Immature natural killer cell (primary cell): Measurements from ENCODE around the gene MUC5B. TPM values are rescaled to one million over a fixed set of nuclear protein-coding genes. Genes with fewer than 3 reads are reported as not detected.

Experiments used
- DNase-seq, 3 donors: peaks; one replicate each; pipeline ENCODE4 v3.0.0; 2022; ENCODE audit warnings: mixed read lengths in 1 of 3
- H3K27ac Mint-ChIP-seq, 6 donors: one replicate each; pipeline ENCODE4 v1.8.0; 2020; ENCODE audit warnings: mixed read lengths in 6 of 6, mild to moderate bottlenecking in 5 of 6, inconsistent platforms in 4 of 6, moderate library complexity in 3 of 6
- H3K27me3 Mint-ChIP-seq, 3 donors: one replicate each; pipeline ENCODE4 v1.8.0; 2020 to 2021; ENCODE audit warnings: low read depth in 3 of 3, mild to moderate bottlenecking in 3 of 3, mixed read lengths in 3 of 3, moderate library complexity in 3 of 3, inconsistent platforms in 1 of 3
- H3K36me3 Mint-ChIP-seq, 3 donors: one replicate each; pipeline ENCODE4 v1.8.0; 2020; ENCODE audit warnings: mixed read lengths in 3 of 3, inconsistent platforms in 2 of 3, mild to moderate bottlenecking in 2 of 3
- H3K4me1 Mint-ChIP-seq, 2 donors: one replicate each; pipeline ENCODE4 v1.8.0; 2020; ENCODE audit warnings: inconsistent platforms in 2 of 2, mild to moderate bottlenecking in 2 of 2, mixed read lengths in 2 of 2, moderate library complexity in 1 of 2
- H3K4me3 Mint-ChIP-seq, 5 donors: one replicate each; pipeline ENCODE4 v1.8.0; 2020; ENCODE audit warnings: mild to moderate bottlenecking in 5 of 5, mixed read lengths in 5 of 5, inconsistent platforms in 3 of 5, moderate library complexity in 3 of 5
- H3K9me3 Mint-ChIP-seq, 6 donors: one replicate each; pipeline ENCODE4 v1.8.0; 2020; ENCODE audit warnings: mild to moderate bottlenecking in 6 of 6, mixed read lengths in 6 of 6, inconsistent platforms in 4 of 6, moderate library complexity in 3 of 6
- polyA plus RNA-seq, 3 donors: library from polyadenylated mRNA; unstranded; fragments of 300-500 nt; fragmentation: Illumina TruSeq; gene quantifications; one replicate each; pipeline ENCODE4 v1.2.3, GENCODE V29; 2021

MUC5B gene
- polyA plus RNA-seq, 3 donors from 2014 or later, result not detected

DNA sequence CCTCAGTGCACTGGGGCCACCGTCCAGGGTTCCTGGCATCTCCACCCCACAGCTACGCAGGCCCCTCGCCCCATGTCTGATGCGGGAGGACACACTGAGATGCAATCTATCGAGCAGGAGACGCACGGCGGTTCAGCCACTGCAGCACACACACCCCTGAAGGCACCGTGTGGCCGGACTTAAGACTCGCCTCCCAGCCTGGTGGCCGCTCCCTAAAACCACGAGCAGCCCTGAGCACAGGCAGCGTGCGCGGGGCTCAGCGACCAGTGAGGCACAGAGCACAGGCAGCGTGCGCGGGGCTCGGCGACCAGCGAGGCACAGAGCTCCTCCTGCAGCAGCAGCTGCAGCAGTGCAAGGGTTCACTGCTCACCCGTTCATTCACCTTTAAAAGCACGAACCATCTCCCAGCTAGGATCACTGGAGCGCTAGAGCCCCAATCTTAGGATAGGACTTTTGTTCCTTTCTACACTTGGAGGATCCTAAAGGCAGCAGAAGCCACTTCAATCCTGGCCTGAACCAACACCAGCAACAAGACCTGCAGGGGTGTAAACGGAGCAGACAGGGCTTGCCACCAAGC lies 55.2 kb downstream of the MUC5B start:
- Mint-ChIP-seq H3K27me3 (peaks cover 0 to 2% (median 0%) of the 10 kb centered on the region in 3 donors), H3K27ac (no peak overlapping the region), H3K36me3 (peaks cover 0 to 9% (median 8%) of the 10 kb centered on the region in 3 donors), H3K9me3 (no peaks in the 10 kb centered on the region), H3K4me3 (no peak overlapping the region), H3K4me1 (peaks cover 16 to 20% of the 10 kb centered on the region in 2 donors)
- DNase-seq, result no peak

DNA sequence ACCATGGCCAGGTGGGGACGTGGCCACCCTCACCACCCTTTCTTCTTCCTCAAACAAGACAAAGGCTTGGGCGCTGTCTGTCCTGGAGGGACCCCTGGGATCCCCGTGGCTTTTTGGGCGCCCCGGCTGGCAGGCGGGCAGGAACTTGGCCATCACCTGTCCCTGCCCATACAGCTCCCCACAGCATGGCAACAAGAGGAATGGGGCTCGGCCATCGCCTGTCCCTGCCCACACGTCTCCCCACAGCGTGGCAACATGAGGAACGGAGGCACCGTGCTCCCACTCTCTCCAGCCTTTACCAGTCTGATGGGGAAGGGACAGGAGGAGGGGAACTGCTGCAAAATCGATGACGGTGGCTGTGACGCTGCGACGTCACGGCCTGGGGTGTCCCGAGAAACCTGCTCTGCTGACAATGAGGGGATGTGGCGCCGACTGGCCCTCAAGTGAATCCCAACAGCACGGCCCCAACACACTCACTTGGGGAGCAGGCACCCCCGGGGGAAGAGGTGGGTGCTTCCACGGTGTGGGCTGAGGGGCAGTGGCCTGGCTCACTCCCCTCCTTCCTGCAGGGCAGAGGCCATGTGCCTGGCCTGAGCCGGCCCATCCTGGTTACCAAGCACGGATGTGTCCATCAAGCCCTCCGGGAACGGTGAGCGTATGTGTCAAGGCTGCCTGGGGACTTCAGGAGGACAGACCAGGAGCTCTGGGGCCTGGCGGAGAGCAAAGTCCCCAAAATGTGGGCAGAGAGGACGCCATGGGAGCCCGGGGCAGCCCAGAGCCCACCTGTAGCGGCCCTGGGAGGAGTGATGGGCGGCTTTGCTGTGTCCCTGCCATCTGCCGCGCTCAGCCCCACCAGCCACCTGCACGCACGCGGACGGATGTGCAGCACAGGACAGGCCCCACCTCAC lies 56.2 kb downstream of the MUC5B start:
- Mint-ChIP-seq H3K27me3 (peaks cover 0 to 2% (median 0%) of the 10 kb centered on the region in 3 donors), H3K27ac (no peak overlapping the region), H3K36me3 (peaks cover 0 to 13% (median 11%) of the 10 kb centered on the region in 3 donors), H3K4me3 (no peak overlapping the region), H3K9me3 (no peaks in the 10 kb centered on the region), H3K4me1 (peaks cover 16 to 20% of the 10 kb centered on the region in 2 donors)
- no peak for DNase-seq

DNA sequence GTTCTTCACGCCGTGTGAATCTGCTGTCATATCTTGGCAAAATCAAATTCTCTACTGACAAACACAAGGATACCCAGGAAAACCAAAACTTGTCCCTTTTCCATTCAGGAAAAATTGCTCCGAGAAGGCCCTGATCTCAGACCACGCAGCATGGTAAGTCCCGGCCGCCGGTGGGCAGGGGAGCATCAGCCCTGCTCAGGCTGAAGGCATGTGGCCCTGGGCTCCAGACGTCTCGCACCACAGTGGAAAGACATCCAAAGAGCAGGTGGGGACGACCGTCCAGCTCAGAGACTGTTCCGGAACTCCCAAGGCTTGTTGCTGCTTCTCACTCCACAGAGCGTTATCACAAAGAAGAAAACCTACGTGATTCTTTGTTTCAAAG lies 56.8 kb downstream of the MUC5B start:
- H3K27ac Mint-ChIP-seq, result no peak overlapping the region
- H3K4me3 Mint-ChIP-seq, result no peak overlapping the region
- DNase-seq, result no peak
- peaks cover 0 to 13% (median 11%) of the 10 kb centered on the region in 3 donors for H3K36me3 Mint-ChIP-seq
- no peaks in the 10 kb centered on the region for H3K9me3 Mint-ChIP-seq
- peaks cover 0 to 2% (median 0%) of the 10 kb centered on the region in 3 donors for H3K27me3 Mint-ChIP-seq
- peaks cover 16 to 20% of the 10 kb centered on the region in 2 donors for H3K4me1 Mint-ChIP-seq

DNA sequence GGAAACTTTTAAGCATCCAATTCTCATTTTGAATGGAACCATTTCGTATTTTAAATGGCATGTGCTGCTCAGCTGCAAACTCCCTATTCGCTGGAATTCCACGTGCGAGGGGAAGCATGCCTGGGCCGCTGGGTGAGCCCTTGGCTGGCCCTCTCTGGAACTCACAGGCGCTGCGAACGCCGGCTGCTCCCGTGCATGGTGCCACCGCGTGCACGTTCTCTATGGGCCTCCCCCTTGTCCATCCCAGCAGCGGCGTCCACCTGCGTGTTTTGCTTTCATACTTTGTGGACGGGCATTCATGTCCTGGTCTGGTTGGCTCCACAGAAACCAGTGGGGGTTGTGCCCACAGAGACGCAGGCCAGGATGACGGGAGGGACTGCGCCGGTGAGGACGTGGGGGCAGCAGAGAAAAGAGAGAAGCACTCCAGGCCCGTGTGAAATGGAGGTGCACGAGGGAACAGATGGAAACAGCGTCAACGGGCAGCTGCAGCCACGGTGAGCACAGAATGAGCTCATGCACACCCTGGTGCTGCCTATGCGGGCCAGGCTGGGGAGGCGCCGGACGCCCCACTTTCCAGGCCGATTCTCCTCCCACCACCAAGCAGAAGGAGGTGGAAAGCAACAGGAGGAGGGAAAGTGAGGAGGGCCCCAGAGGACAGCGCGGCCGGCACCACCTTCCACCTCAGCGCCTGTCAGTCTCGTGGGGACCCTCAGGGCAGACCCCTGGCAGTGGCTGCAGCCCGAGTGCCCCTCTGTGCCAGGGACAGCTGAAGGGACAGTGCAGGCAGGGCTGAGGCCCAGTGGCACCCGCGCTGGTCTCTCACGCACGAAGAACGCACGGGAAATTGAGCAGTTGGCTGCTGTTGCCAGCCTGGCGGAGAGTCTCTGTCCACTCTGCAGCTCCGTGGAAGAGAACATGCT lies 57.5 kb downstream of the MUC5B start:
- Mint-ChIP-seq H3K27ac (no peak overlapping the region), H3K27me3 (peaks cover 0 to 2% (median 0%) of the 10 kb centered on the region in 3 donors), H3K36me3 (peaks cover 0 to 13% (median 11%) of the 10 kb centered on the region in 3 donors), H3K4me3 (no peak overlapping the region), H3K9me3 (no peaks in the 10 kb centered on the region), H3K4me1 (peaks cover 12 to 18% of the 10 kb centered on the region in 2 donors)
- no peak for DNase-seq

DNA sequence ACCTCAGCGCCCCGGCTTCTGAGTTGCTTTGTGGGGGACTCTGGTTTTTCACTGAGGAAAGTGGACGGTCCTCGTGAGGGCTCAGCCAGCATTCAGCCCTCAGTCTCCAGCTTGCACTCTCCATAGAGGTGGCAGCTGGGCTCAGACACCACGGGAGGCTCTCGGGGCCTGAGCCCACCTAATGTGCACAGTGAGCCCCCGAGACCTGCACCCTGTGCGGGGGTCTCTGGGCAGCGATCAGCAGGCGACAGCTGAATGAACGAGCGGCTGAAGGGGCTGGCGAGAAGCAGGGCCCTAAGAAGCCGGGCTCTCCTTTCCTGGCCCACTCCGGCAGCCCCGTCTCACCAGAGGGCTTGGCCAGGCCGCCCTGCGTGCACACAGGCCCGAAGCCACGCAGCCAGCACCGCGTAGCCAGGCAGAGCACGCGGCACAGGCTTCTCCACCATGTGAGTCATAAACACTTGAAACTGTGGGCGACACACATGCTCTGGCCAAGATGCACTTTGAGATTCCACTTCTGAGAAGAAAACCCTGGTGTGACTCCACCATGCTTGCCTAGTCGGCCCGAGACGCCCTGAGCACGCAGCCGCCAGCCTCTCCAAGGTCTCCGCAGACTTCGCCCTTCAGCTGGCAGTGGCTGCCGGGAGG lies 58.6 kb downstream of the MUC5B start:
- Mint-ChIP-seq H3K4me1 (peaks cover 5 to 7% of the 10 kb centered on the region in 2 donors), H3K36me3 (peaks cover 0 to 13% (median 11%) of the 10 kb centered on the region in 3 donors), H3K4me3 (no peak overlapping the region), H3K9me3 (no peaks in the 10 kb centered on the region), H3K27ac (no peak overlapping the region), H3K27me3 (peaks cover 0 to under 1% (median 0%) of the 10 kb centered on the region in 3 donors)
- no peak for DNase-seq

DNA sequence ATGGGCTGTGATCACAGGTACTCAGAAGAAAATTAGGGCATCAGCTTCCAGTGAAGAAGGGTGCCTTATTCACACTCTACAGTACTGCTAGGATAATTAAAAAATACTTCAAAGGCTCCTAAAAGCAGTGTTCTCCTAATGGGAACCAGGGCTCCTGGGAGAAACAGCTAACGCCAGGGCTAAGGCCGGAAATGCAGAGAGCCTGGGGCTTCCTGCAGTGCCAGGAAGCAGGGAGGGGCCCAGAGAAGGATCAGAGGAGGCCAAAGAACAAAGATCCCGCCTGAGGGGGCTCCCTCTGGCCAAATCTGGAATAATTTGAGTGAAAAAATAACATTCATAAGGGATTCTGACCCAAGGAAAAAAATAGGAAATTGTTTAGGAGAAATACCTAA lies 59.1 kb downstream of the MUC5B start:
- H3K4me1 Mint-ChIP-seq, result peaks cover 5 to 6% of the 10 kb centered on the region in 2 donors
- no peak for DNase-seq
- H3K36me3 Mint-ChIP-seq, result peaks cover 0 to 17% (median 8%) of the 10 kb centered on the region in 3 donors
- no peak overlapping the region for H3K4me3 Mint-ChIP-seq
- H3K9me3 Mint-ChIP-seq, result no peaks in the 10 kb centered on the region
- no peaks in the 10 kb centered on the region for H3K27me3 Mint-ChIP-seq
- no peak overlapping the region for H3K27ac Mint-ChIP-seq

DNA sequence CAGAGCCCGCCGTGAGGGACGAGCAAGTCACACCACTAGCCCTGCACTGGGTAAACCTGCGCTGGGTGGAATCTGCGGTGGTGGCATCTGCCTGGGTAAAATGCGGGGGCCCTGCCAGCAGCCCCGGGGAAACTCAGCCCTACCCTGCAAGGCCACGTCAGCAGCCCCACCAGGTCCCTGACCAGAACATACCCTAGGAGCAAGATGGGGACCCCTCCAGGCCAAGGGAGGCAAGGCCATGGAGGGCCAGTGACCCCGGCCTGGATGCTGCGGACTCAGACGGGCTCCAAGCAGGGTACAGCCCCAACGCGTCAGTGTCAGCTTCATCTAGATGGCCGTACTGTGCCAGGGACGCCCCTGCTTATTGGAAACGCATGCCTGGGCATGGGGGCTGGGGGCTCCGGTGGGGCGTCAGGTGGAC lies 60.2 kb downstream of the MUC5B start:
- Mint-ChIP-seq H3K4me1 (no peaks in the 10 kb centered on the region), H3K9me3 (no peaks in the 10 kb centered on the region), H3K4me3 (no peak overlapping the region), H3K27ac (no peak overlapping the region), H3K36me3 (peaks cover 0 to 12% (median 4%) of the 10 kb centered on the region in 3 donors), H3K27me3 (peaks cover 0 to 2% (median 0%) of the 10 kb centered on the region in 3 donors)
- no peak for DNase-seq

DNA sequence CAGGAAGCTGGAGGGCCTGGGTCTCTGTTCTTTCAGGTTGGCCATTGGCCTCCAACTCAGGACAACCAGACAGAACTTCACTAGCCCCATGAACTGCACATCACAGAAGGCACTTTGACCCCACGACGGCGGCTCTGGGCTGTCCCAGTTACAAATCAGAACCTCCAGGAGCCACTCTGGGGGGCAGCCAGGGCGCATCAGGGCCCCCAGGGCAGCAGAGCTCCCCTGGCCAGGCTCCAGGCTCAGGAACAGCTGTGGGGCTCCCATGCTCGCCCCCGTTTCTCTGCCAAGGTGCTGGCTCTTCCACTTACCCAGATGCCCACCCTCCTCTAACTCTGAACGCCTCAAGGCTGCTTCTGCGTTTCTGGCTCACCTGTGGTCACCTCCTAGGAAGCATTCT lies 61.0 kb downstream of the MUC5B start:
- no peak overlapping the region for H3K27ac Mint-ChIP-seq
- H3K27me3 Mint-ChIP-seq, result peaks cover 0 to 2% (median 0%) of the 10 kb centered on the region in 3 donors
- no peak overlapping the region for H3K4me3 Mint-ChIP-seq
- H3K36me3 Mint-ChIP-seq, result peaks cover 0 to 12% (median 4%) of the 10 kb centered on the region in 3 donors
- H3K9me3 Mint-ChIP-seq, result no peaks in the 10 kb centered on the region
- DNase-seq, result no peak
- H3K4me1 Mint-ChIP-seq, result no peaks in the 10 kb centered on the region

DNA sequence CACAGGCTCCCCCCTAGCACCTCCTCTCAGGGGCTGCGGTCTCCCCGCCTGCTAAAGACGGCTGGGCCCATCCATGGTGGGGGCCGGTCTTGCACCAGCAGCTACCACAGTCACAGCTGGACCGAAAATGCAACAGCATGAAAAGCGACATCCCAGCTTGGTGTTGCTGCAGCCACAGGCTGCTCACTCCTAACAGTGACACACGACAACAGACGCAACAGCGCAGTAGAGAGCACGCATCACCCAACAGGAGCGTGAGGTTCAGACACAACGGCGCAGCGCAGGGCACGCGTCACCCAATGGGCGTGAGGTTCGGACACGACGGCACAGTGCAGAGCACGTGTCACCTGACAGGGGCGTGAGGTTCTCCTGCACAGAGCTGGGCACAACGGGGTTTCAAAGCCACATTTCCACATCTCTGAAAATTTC lies 62.5 kb downstream of the MUC5B start:
- Mint-ChIP-seq H3K27me3 (peaks cover 0 to 2% (median 0%) of the 10 kb centered on the region in 3 donors), H3K27ac (no peak overlapping the region), H3K4me1 (no peaks in the 10 kb centered on the region), H3K4me3 (no peak overlapping the region), H3K9me3 (no peaks in the 10 kb centered on the region), H3K36me3 (peaks cover 0 to 10% (median 4%) of the 10 kb centered on the region in 3 donors)
- no peak for DNase-seq

DNA sequence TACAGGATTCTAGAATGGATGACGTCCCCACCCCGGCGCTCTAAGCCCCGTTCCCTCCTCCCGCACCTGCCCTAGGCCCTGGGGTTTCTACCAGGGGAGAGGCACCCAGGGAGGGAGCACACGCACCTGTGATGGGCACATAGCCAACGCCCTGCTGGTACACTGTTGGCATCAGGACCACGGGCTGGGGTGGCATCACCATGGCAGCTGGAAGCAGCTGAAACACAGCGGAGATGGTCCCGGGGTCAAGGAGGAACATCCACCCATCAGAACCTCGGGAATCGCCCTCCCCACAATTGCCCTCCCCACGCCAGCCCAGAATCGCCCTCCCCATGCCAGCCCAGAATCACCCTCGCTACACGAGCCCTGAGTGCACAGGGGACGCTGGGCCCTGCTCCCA lies 63.0 kb downstream of the MUC5B start:
- Mint-ChIP-seq H3K4me3 (no peak overlapping the region), H3K36me3 (peaks cover 0 to 9% (median 4%) of the 10 kb centered on the region in 3 donors), H3K9me3 (no peaks in the 10 kb centered on the region), H3K27me3 (peaks cover 0 to 2% (median 0%) of the 10 kb centered on the region in 3 donors), H3K27ac (no peak overlapping the region), H3K4me1 (no peaks in the 10 kb centered on the region)
- no peak for DNase-seq

DNA sequence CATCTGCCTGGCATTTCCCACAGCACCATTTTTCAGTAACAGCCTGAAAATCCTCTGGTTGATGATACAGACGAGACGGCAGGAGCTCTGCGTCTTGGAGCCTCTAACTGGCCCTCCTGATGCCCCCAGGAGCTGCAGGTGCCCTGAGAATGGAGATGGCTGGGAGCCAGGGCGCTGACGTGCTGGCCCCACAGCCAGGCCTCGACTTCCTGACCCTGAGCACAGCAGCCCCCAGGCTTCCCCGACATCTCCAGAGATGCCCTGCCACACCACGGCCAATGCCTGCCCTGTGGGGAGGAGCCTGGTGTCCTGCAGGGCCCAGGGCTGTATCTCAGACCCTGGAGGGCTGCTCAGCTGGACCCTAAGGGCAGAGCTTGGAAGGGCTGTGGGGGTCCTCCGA lies 65.1 kb downstream of the MUC5B start:
- no peak overlapping the region for H3K4me3 Mint-ChIP-seq
- no peaks in the 10 kb centered on the region for H3K9me3 Mint-ChIP-seq
- H3K27ac Mint-ChIP-seq, result no peak overlapping the region
- DNase-seq, result no peak
- H3K27me3 Mint-ChIP-seq, result peaks cover 0 to 4% (median 1%) of the 10 kb centered on the region in 3 donors
- H3K4me1 Mint-ChIP-seq, result peaks cover 0 to 1% of the 10 kb centered on the region in 2 donors
- peaks cover 0 to 14% (median 7%) of the 10 kb centered on the region in 3 donors for H3K36me3 Mint-ChIP-seq

DNA sequence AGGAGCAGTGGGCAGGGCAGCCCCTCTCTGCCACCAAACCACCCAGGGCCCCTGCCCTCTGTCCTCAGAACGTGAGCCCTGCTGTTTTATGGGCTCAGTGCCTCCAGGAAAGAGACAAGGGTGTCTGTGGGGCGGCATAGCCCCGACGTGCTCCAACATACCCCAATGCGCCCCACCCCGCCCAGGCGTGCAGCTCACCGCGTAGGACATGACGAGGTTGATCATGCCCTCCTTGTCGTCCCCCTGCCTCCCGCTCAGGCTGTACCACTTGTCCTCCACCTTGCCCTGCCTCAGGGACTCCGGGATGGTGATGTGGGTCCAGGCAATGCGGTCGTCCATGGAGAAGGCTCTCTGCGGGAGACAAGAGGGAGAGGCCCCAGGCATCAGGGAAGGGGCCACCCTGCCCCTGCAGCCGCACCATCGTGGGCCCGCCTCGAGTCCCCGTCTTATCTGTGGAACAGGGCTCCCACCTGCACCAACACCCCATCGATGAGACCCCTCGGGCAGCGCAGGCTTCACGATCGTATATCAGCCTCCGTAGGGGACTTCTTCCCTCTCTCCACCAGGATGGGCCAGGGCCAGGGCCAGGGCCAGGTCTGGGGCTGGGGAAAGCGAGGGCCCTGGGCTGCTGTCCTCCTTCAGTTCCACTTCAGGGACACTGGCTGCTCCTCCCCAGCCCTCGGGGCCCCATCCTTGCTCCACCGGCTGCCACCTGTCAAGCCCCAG lies 65.7 kb downstream of the MUC5B start:
- peaks cover 0 to 4% (median 1%) of the 10 kb centered on the region in 3 donors for H3K27me3 Mint-ChIP-seq
- peaks cover 0 to 12% (median 3%) of the 10 kb centered on the region in 3 donors for H3K36me3 Mint-ChIP-seq
- H3K4me3 Mint-ChIP-seq, result no peak overlapping the region
- DNase-seq, result no peak
- H3K4me1 Mint-ChIP-seq, result peaks cover 0 to 1% of the 10 kb centered on the region in 2 donors
- H3K27ac Mint-ChIP-seq, result no peak overlapping the region
- no peaks in the 10 kb centered on the region for H3K9me3 Mint-ChIP-seq
